Effector memory CD4-positive, alpha-beta T cell (primary cell): ENCODE measurements around the gene RAD51B.
"Not testable (repeated sequence)": the region's sequence is repeated elsewhere in the genome, so short reads cannot be mapped to it uniquely, and the experiment has no call there.

Source experiments
- DNase-seq, 3 donors: peaks; one replicate each; pipeline ENCODE4 v3.0.0-alpha.2; 2020
- H3K27ac ChIP-seq: 2 replicates; pipeline ENCODE4 v1.7.0; 2013; ENCODE audit warnings: mild to moderate bottlenecking, low read length, moderate library complexity; ENCODE audit not compliant: insufficient read depth, poor library complexity, severe bottlenecking
- H3K27me3 ChIP-seq: replicated peaks from 2 replicates; pipeline ENCODE4 v1.7.0; 2013; ENCODE audit warnings: mild to moderate bottlenecking, low read length; ENCODE audit not compliant: insufficient read depth, control insufficient read depth, poor library complexity, severe bottlenecking
- H3K36me3 ChIP-seq: 2 replicates; pipeline ENCODE4 v1.7.0; 2013; ENCODE audit warnings: mild to moderate bottlenecking, low read length, moderate library complexity; ENCODE audit not compliant: control insufficient read depth, insufficient read depth
- H3K4me1 ChIP-seq: 2 replicates; pipeline ENCODE4 v1.7.0; 2013; ENCODE audit warnings: low read length, mild to moderate bottlenecking; ENCODE audit not compliant: control insufficient read depth, insufficient read depth, poor library complexity, severe bottlenecking
- H3K4me3 ChIP-seq: 2 replicates; pipeline ENCODE4 v1.7.0; 2013; ENCODE audit warnings: low read length, low read depth, mild to moderate bottlenecking; ENCODE audit not compliant: insufficient read depth, poor library complexity, severe bottlenecking
- H3K9me3 ChIP-seq: 2 replicates; pipeline ENCODE4 v1.7.0; 2013; ENCODE audit warnings: mild to moderate bottlenecking, low read length, moderate library complexity; ENCODE audit not compliant: control insufficient read depth

The RAD51B gene

GRCh38 chr14:68221046-68221445 is 401.5 kb downstream of the RAD51B start:
- H3K27ac ChIP-seq, H3K27me3 ChIP-seq, H3K9me3 ChIP-seq, DNase-seq, H3K4me1 ChIP-seq, H3K36me3 ChIP-seq, H3K4me3 ChIP-seq: not testable (repeated sequence)

DNA sequence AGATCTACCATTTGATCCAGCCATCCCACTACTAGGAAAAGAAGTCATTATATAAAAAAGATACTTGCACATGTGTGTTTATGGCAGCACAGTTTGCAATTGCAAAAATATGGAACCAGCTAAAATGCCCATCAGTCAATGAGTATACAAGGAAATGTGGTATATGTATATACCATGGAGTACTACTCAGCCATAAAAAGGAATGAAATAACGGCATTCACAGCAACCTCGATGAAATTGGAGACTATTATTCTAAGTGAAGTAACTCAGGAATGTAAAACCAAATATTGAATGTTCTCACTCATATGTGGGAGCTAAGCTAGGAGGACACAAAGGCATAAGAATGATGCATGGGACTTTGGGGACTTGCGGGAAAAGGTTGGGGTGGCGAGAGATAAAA is 402.6 kb downstream of the RAD51B start:
- no peak overlapping the region for H3K27ac ChIP-seq
- H3K36me3 ChIP-seq = no peaks in the 10 kb centered on the region
- DNase-seq = no peak
- no peaks in the 10 kb centered on the region for H3K4me1 ChIP-seq
- H3K27me3 ChIP-seq = no peaks in the 10 kb centered on the region
- H3K4me3 ChIP-seq = no peak overlapping the region
- H3K9me3 ChIP-seq = no peaks in the 10 kb centered on the region

DNA sequence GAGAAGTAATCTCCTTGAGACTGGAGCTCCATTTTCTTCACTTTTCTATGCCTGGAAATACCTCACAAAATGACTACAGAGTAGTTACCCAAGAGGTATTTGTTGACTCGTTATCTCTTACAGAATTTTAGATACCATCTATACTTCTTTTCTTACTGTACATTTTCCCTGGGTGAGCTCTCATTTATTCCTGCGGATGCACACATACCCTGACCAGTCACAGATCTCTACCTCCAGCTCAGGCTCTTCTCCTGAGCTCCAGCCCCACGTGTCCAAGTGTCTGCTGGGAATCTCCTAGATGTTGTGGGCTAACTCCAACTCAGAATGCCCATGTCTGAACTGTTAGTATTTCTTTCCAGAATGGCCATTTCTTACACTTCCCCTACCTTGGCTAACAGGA is 403.1 kb downstream of the RAD51B start:
- Histone ChIP-seq H3K4me3 (no peak overlapping the region), H3K4me1 (no peaks in the 10 kb centered on the region), H3K27ac (no peak overlapping the region), H3K27me3 (no peaks in the 10 kb centered on the region), H3K9me3 (no peaks in the 10 kb centered on the region), H3K36me3 (no peaks in the 10 kb centered on the region)
- DNase-seq = no peak

DNA sequence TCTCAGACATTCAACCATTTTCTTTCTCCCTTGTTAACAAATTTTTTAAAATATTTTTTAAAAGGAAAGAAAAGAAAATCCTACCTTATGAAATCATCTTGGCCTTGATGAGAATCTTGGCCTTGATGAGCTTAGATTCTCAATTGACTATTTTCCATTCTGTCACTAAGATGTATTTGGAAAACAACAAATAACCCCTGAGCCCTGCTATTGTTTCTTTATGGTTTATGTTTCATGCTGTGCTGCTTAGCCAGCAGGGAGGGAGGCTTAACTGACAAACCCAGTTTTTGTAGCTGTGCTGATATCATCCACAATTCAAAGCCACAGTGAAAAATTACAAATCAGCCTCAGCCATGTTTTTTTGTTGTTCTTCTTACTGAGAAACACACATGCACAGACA is 404.1 kb downstream of the RAD51B start:
- no peak overlapping the region for H3K27ac ChIP-seq
- H3K4me3 ChIP-seq = no peak overlapping the region
- H3K9me3 ChIP-seq = no peaks in the 10 kb centered on the region
- no peaks in the 10 kb centered on the region for H3K4me1 ChIP-seq
- H3K27me3 ChIP-seq = no peaks in the 10 kb centered on the region
- DNase-seq = no peak
- no peaks in the 10 kb centered on the region for H3K36me3 ChIP-seq

DNA sequence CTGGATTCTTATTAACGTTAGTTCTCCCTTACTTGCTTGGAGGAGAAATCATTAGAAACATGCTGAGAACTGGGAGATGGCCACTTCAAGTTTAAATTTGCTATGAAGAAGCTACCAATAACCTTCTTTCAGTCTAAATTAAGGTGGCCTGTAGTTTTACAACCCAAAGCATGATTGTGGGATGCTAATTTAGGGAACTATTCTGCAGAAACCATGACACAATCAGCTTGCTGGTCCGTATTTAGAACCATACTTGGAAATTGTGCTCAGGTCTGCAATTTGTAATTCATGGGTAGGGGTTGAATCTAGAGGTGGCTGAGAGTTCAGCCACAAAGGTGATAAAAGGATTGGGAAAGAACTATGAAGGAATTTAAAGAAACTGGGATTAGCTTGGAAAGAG is 405.7 kb downstream of the RAD51B start:
- Histone ChIP-seq H3K4me1 (no peaks in the 10 kb centered on the region), H3K27me3 (no peaks in the 10 kb centered on the region), H3K9me3 (no peaks in the 10 kb centered on the region), H3K4me3 (no peak overlapping the region), H3K36me3 (no peaks in the 10 kb centered on the region), H3K27ac (no peak overlapping the region)
- no peak for DNase-seq

- DNase-seq = no peak
- H3K4me1 ChIP-seq = no peaks in the 10 kb centered on the region
- no peaks in the 10 kb centered on the region for H3K9me3 ChIP-seq
- no peak overlapping the region for H3K4me3 ChIP-seq
- no peaks in the 10 kb centered on the region for H3K36me3 ChIP-seq
- H3K27ac ChIP-seq = no peak overlapping the region
- H3K27me3 ChIP-seq = no peaks in the 10 kb centered on the region
These were observed 406.9 kb downstream of the RAD51B start for GRCh38 chr14:68226523-68226922.

DNA sequence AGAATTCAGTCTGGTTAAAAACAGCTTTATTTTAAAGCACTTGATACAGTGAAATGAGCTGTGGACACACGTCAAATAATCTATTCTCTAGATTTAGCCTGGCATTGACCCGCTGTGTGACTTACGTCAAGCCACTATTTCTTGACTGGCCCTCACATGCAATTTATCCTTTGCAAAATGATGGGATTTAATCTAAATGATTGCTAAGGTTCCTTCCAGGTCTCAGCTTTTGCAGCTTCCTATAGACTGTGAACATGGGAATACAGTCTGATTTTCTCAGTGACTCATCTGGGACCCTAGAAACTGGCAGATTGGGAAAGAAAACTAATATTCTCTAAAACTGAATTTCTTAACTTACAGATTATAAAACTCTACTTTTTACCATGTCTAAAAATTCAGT is 409.1 kb downstream of the RAD51B start:
- Histone ChIP-seq H3K27me3 (no peaks in the 10 kb centered on the region), H3K4me3 (no peak overlapping the region), H3K4me1 (no peaks in the 10 kb centered on the region), H3K9me3 (no peaks in the 10 kb centered on the region), H3K27ac (no peak overlapping the region), H3K36me3 (no peaks in the 10 kb centered on the region)
- no peak for DNase-seq

- no peaks in the 10 kb centered on the region for H3K4me1 ChIP-seq
- no peak overlapping the region for H3K4me3 ChIP-seq
- no peak for DNase-seq
- H3K36me3 ChIP-seq = no peaks in the 10 kb centered on the region
- H3K9me3 ChIP-seq = no peaks in the 10 kb centered on the region
- H3K27ac ChIP-seq = no peak overlapping the region
- no peaks in the 10 kb centered on the region for H3K27me3 ChIP-seq
These were observed 410.0 kb downstream of the RAD51B start for GRCh38 chr14:68229423-68230100.

DNA sequence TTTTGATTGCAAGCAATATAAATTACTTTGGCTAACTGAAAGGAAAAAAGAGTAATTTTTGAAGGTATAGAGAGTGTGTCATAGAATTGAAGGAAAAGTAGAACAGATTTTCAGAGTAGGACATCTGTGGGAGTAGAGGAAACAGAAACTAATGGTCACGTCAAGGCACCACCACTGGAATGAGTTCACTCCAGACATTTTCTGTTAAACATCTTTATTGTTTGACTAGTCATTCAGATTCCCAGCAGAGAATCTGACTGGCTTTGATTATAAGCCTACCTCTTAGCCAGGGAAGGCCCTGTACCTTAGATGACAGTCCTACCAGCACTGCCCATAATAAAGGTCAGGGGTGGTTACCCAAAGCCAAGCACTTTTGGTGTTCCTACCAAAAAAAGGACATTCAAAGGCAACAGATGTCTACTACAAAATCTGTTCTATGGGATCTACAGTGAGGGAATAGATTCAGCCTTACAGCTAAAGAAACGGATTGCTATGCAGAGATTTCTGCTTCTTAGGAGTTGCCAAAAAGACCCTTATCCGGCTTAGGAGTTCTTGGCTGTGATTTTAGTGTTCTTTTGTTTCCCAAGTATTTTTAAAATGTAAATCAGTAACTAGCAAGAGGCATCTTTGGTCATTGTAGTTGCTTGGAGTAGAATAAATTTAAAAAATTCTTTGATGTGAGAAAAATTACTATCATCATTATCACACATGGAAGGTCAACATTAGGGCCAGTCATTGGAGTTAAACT is 410.8 kb downstream of the RAD51B start:
- Histone ChIP-seq H3K27me3 (no peaks in the 10 kb centered on the region), H3K27ac (no peak overlapping the region), H3K36me3 (no peaks in the 10 kb centered on the region), H3K9me3 (no peaks in the 10 kb centered on the region), H3K4me1 (no peaks in the 10 kb centered on the region), H3K4me3 (no peak overlapping the region)
- DNase-seq = no peak

- no peaks in the 10 kb centered on the region for H3K4me1 ChIP-seq
- no peak for DNase-seq
- no peak overlapping the region for H3K27ac ChIP-seq
- no peaks in the 10 kb centered on the region for H3K36me3 ChIP-seq
- no peak overlapping the region for H3K4me3 ChIP-seq
- H3K9me3 ChIP-seq = no peaks in the 10 kb centered on the region
- H3K27me3 ChIP-seq = no peaks in the 10 kb centered on the region
These were observed 411.6 kb downstream of the RAD51B start for GRCh38 chr14:68230950-68231717.
